Renal cortical epithelial cell (primary cell): Measurements from ENCODE around the gene GBA2. TPM values are rescaled to one million over a fixed set of nuclear protein-coding genes. Genes with fewer than 3 reads are reported as not detected.

ENCODE experiments used
- DNase-seq: peaks from one replicate; pipeline ENCODE4 v3.0.0-alpha.2; 2011; ENCODE audit warnings: low read depth
- total RNA-seq: library from RNA; depleted of rRNA; stranded (reverse); fragments of >200 nt; gene quantifications from 2 replicates; pipeline ENCODE4 v1.2.3, GENCODE V29; 2014

GBA2 gene
- total RNA-seq, result 14.9 and 46.9 TPM in 2 replicates

DNA sequence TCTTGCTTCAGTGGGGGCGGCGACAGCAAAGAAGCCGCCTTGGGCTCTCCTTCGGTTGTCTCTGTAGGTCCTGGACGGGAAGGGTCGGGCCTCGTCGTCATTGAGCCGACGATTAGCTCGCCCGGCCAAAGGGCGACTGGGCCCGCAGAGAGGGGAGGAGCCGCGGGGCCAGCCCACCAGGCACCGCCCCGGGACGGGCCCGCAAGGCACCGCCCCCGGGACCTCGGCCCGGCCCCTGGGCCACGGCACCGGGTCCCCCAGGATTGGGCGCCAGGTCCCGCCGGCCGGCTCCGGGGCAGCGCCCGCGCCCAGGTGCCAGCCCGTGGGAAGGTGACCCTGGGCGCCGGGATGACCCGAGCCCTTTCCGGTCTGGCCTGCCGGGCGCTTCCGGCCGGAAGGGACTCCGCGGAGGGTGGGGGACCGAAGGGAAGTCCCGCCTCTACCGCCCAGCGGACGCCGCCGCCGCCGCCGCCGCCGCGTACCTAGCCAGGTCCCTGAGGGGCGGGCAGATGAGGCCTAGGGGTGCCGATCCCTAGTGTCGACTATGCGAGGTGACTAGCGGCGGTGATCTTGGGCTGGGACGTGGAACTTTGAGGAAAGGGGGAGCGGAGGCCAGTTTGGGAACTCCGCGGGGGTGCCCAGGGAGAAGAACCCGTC is at the start of gene GBA2, which contains the start of gene RGP1:
TSS of gene GBA2 (minus strand) at position 371 of the 657 bp plus-strand sequence. CDS start 524 bp downstream, outside the sequence.
TSS of gene RGP1 (plus strand) at position 430 of the 657 bp plus-strand sequence. CDS start 469 bp downstream, outside the sequence.
- peak; percentile 46 for DNase-seq

DNA sequence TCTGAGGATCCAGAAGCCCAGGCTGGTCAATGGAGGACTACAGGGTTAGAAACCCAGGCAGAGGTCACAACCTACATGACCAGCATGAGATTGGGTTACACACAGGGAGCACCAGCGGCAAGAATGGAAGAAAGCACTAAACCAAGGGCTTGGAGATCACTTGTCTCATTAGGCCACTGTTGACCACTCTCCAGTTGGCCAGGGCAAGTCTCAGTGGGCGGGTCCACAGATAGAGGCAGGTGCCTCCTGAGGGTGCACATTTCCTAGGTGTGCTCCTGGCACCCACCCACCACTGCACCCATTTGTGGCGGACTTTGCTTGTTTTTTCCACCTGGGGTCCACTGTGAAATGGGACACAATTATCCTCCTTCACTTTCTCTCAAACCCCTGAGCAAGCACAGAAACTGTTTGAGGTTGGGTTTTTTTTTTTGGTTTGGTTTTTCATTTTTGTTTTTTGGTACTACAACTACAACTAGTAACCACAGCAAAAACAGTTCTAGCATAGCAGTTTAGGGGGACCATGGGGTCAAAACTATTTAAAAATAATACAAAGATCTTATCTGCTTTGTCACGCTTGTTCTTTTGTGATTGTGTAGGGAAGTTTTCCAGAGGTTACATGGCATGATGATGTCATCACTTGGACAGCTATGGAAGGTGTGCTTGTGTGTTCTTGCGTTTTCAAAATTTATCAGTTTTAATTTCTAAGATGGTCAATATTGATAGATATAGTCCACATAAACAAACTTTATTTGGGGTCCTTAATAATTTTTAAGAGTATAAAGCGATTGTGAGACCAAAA is 48.5 kb upstream of the GBA2 start:
- no peak for DNase-seq

DNA sequence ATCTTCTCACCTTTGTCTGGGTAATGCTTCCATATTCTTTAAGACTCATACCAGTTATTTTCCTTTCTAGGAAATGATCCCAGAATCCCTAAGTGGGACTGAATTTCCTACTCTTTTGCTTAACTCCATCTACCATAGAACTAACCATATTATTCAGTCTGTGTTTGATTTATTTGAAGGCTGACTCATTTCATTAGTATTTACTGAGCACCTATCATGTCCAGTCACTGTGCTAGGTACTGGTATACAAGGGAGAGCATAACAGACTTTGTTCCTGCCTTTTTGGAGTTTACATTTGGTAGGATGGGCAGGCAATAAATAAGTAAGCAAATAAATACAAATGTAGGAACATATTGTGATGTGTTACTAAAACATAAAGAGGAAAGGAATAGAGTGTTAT is 46.7 kb upstream of the GBA2 start:
- DNase-seq, result peak; percentile 58

DNA sequence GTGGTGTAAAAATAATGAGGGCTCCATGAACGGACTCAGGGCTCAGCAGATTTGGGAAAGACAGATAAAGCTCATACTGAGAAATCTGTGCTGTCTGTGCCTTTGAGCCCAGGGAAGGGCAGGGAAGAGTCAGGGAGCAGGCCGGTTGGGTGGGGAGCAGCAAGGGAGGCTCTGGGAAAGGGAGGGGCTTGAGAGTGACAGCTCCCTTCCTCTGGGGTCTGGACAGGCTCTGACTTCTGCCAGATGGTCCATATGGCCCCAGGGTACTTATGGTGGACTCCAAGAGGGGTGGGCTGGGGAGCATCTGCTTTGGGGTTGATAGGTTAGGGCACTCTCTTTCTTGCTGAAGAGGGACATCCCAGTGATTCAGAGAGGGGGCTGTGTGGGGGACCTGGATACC is 44.4 kb upstream of the GBA2 start:
- no peak for DNase-seq

DNA sequence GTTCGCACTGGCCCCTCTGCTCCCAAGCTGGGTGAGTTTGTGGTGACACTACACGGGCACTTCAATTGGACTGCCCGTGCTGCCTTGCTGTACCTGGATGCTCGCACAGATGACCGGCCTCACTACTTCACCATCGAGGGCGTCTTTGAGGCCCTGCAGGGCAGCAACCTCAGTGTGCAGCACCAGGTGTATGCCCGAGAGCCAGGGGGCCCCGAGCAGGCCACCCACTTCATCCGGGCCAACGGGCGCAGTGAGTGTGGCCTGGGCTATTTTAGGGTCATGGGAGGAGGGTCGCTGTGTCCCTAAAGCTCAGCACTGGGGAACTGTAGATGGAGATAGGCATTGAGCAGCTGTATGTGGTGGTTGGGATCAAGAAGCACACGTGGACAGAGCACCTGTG is 43.8 kb upstream of the GBA2 start:
- no peak for DNase-seq

DNA sequence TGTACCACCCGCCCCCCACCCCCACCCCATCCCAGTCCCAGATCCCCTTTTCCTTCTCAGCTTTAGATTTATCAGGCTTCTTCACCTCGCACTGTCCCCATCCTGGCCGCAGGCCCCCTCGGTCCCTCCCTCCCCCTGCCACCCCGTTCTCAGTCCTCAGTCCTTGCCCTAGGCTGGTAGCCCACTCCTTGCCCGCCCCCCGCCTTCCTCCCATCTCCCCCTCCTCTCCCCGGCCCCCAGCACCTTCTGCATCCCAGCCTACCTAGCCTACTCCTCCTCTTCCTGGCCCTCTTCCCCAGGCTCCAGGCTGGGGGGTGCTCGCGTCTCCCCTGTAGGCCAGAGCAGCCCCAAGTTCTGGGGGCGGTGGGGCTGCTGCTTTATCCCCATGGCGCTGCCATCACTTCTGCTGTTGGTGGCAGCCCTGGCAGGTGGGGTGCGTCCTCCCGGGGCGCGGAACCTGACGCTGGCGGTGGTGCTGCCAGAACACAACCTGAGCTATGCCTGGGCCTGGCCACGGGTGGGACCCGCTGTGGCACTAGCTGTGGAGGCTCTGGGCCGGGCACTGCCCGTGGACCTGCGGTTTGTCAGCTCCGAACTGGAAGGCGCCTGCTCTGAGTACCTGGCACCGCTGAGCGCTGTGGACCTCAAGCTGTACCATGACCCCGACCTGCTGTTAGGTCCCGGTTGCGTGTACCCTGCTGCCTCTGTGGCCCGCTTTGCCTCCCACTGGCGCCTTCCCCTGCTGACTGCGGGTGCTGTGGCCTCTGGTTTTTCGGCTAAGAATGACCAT is 43.2 kb upstream of the GBA2 start:
- no peak for DNase-seq

DNA sequence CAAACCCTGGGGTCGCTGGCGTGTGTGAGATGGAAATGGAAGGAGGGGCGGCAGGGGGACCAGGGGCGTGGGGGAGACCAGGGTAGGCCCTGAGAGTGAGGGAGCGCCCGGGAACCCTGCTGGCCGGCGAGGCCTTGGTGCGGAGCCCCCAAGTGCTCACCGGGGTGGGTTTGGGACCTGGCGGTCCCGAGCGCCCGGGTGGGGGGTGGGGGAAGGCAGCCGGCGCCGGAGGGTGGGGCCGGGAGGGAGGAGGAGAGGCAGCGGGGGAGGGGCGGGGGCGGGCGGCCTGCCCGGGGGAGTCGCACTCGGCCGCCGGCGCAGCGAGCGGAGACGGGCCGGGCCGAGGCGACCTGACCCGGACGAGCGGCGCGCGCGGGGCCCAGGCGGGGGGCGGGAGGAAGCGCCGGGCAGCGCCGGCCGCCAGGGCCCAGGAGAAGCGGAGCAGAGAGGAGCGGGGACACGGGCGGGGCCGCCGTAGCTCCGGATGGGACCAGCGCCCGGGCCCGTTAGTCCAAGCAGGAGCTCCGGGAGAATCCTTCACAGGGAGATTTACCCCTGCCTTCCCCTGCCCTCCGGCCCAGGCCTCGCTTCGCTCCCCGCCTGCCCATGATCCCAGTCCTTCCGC is 42.4 kb upstream of the GBA2 start, which contains the start of gene NPR2:
TSS of gene NPR2 (plus strand) at position 295 of the 625 bp plus-strand sequence. CDS start 818 bp downstream, outside the sequence.
- DNase-seq, result no peak

DNA sequence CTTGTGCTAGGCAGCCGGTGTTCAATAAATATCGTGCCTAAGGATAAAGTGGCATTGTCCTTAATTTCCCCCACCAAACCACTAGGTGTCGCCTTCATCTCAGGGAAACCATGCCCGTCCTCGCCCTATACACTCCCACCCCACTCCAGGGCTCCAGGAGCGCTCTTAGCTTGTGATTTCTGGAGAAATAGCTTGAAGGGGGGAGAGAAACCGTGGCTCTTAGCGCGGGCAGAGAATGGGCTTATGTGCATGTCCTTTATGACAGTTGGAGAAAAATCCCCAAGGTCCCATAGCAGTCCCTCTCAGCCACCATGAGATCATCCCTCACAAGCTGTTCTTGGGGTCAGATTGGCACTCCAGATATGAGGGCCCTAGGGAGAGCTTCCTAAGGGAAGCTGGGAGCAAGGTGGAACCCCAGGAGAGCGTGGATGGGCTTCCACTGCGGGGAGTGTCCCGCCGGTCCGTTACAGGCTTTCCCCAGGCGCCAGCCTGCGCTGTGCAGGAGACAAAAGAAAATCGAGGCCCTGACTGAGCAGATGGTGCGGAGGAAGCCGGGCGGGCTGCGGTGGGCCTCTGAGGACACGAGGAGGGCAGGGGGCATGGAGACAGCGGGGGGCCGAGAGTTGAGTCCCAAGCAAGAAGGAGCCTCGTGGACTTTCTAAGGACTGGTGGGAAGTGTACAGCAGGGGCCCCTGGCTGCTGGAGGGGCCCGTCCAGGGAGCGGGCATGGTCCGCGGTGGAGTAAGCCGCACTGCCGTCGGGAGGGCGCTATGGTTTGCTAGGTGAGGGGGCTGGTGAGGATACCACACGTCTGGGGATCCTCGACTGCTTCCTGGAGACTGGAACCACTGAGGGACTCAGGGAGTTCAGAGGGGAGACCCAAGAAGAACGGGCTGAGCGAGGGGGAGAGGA is 41.6 kb upstream of the GBA2 start:
- DNase-seq, result peak; percentile 72

DNA sequence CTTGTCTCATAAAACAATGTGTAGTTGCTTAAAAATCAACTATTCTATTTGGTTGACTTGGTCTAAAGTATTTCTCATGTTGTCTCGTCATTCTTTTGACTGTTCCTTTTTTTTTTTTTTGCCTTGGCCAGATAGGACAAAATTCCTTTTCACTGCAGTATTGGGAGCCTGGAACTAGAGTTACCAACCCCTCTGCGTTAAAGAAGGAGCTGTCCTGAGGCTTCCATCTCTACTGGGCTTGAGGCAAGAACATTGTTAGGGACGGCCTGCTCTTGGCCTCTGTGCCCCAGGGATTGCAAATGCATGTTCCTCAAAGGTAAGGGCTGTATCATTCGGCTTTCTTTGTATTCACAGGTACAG is 41.0 kb upstream of the GBA2 start:
- no peak for DNase-seq

DNA sequence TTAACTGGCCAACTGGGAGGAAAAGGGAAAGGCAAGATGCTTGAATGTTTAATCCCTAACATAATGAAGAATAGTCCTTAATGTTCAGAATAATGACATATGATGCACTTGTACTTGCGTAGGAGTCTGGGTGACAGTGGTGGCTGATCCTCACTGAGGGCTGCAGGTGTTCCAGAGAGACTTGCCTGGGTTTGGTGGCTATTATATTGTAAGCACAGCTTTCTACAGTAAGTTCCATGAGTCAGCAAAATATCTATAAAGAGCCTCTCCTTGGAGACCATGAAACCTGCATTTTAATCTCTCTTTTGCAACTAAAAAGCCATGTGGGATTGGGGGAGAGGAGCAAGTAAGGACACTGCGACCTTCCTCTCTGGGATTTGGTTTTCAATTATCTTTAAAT is 40.5 kb upstream of the GBA2 start:
- DNase-seq, result no peak

DNA sequence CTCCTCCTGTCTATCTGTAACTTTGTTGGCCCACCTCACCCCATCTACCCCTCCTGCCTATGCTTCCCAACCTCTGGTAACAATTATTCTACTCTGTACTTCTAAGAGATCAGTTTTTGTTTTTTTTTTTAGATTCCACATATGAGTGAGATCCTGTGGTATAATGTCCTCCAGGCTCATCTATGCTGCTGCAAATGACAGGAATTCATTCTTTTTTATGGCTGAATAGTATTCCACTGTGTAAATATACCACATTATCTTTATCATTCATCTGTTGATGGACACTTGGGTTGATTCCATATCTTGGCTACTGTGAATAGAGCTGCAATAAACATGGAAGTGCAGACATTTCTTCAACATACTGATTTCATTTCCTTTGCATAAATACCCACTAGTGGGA is 34.4 kb upstream of the GBA2 start:
- DNase-seq, result no peak

DNA sequence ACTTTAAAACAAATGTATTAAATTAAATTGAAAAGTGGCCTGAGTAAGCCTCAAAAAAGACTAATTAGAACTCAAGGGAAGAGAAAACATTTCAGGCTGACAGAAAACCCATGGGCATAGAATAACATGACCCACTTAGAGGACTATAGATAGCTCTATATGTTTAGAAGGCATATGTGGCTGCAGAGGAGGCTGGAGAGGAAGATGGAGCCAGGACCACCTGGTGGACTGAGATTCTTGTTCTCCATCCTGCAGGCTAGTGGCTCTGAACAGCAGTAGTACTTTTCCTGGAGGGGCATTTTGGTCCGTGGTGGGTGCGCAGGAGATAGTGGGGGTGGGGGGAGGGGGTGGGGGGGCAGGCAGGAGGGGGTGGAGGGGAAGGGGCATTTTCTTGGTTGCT is 32.0 kb upstream of the GBA2 start:
- no peak for DNase-seq

DNA sequence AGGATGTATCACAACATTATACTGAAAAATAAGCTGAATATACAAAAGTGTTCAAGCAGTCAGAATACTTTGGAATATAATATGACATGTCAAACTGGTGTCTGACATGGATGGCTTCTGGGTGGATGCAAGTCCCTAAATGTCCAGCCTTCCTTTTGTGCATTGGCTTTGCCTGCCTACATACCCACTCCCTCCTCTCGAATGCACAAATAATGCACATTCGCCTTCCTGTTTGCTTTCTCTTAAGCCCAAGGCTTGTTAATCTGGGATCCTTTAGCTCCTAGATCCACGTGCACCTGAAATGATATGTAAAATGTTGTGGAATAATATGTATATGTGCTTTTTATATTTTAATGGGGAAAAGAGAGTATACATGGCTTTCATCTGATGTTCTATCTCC is 29.5 kb upstream of the GBA2 start:
- DNase-seq, result no peak

DNA sequence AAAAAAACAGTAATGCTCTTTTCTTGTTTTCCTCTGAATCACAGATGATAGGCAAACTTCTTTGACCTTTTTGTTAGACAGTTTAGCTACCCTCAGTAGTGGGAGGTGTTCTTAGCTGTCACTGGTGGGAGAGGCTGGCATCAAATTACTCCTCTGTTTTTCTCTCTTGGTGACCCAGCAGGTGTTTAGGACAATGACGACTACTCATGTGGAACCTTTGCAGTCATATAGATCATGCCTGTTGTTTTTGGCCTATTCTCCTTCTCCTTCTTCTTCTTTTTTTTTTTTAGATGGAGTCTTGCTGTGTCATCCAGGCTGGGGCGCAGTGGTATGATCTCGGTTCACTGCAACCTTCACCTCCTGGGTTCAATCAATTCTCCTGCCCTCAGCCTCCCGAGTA is 27.0 kb upstream of the GBA2 start:
- no peak for DNase-seq

DNA sequence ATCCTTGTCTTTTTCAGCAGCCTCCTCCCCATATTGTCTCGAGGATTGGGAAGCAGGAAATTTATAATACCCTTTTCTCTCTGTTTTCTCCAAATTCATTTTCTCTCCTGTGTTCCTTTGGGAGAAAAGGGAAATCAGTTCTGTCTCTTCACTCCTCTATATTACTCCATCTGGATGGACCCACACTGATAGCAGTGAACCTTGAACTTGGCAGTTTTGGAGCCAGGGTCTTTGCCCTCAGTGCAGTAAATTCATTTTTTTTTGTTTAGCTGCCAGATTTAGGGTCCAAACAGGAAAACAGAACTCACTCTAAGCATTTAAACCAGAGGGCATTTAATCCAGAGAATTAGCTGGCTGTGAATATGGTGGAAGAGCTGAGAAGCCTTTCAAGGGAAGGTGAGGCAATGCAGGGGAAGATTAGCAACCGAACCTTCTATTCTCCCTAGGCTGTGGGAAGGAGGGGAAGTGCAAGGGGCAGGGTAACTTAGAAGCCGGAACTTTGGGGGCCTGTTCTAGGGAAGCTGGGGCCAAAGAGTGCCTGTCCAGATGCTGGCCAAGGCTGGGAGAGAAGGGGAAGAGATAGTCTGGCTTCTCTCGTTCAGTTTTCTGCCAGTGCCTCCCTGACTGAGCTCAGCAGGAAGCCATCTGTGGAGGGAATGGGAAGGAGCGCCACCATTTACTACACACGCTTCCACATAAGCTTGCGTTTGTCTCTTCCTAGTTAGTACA is 26.0 kb upstream of the GBA2 start:
- DNase-seq, result no peak

DNA sequence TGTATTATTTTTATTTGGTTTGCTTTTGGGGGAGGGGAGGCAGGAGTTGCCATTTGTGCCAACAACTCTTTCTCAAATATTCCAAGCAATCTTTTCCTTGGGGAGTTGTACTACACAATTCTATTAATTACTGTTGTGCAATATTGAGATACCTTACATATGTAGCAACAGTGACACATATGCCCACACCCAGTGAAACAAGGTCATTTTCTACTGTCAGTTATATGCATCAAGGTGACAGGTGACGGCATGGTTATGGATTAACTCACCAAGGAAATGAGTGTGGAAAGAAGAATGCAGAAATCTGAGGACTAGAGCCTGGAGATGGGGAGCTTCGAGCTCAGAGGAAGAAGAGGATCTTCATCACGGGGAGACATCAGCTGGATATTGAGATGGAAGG is 22.9 kb upstream of the GBA2 start:
- DNase-seq, result peak; percentile 67

DNA sequence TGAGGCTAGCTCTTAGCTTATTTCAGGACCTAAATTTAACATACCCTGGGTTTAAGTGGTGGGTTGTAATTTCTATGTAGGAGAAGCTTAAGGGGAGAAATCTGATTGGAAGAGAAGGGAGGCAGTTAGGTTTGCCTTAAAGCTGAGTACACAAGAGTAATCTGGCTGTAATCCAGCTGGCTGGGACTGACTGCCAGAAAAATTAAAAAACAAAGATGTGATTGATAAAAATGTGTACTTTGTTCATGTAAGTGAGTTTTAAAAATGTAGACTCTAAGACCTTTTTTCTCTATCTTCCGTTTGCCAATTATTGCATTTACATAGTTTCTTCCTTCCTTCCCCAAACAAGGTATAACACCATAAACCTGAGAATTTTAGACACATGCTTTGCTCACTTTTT is 22.5 kb upstream of the GBA2 start:
- no peak for DNase-seq

DNA sequence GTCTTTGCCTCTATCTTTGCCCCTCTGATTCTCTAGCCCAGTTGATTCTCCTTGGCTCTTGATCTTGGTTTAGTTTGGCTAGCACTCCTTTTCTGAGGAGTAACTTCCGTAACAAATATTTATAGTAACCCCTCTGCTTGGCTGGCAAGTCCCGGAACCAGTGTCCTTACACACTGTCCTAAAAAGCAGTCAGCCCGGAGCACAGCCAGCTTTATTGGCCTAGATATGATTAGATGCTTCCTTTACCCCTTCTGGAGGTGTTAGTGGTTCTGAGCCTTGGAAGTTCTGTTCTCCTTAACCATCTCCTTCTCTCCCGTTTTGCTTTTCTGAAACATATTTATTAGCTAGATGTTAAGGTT is 22.0 kb upstream of the GBA2 start:
- no peak for DNase-seq

DNA sequence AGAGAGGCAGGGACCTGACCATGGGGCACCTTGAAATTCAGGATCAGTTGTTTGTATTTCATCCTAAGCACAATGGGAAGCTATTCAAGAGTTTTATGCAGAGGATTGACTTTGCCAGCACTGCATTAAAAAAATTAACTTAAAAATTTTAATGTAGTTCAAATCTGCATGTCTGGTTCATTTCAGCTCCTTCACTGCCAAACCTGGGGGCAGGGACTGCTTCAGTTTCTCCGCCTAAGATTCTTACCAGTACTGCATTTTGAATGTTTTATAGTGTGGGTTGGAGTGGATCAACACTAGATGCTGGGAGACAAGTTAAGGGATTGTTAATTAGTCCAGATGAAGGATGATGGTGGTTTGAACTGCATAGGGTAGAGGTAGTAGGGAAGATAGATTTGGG is 20.7 kb upstream of the GBA2 start:
- no peak for DNase-seq

DNA sequence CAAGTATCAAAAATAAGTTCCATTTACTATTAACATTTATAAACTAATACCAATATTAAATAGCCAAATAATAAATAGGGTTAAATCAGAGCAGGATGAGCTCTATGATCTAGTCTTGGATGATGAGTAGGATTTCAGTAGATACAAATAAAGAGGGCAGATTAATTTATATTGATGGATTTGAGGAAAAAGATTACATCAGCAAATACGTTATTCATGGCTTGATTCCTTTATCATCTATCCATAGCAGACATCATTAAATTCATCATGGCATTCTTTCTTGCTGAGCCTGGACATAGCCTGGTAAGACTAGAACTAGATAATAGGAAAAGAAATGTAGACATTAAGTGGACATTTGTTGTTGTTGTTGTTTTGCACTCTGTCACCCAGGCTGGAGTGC is 18.4 kb upstream of the GBA2 start:
- DNase-seq, result no peak
